Left ventricle myocardium inferior (tissue), 1 donor: ENCODE results near the gene ACVR1C. TPM values are rescaled to one million over a fixed set of nuclear protein-coding genes. Genes with fewer than 3 reads are reported as not detected.

Experiments
- DNase-seq: peaks from one replicate; pipeline ENCODE4 v3.0.0-alpha.2; 2020
- H3K27ac ChIP-seq: fragments of 200-600 bp; replicated peaks from 2 replicates; pipeline ENCODE4 v1.8.0; 2021
- H3K27me3 ChIP-seq: fragments of 200-600 bp; 2 replicates; pipeline ENCODE4 v1.8.0; 2021; ENCODE audit warnings: low read depth
- H3K36me3 ChIP-seq: fragments of 200-600 bp; 2 replicates; pipeline ENCODE4 v1.8.0; 2021
- H3K4me1 ChIP-seq: fragments of 200-600 bp; 2 replicates; pipeline ENCODE4 v1.8.0; 2021
- H3K4me3 ChIP-seq: fragments of 200-600 bp; 2 replicates; pipeline ENCODE4 v1.8.0; 2021; ENCODE audit warnings: mild to moderate bottlenecking, moderate library complexity
- H3K9me3 ChIP-seq: fragments of 200-600 bp; replicated peaks from 2 replicates; pipeline ENCODE4 v1.8.0; 2021
- CTCF ChIP-seq: fragments of 200-600 bp; IDR thresholded peaks from 2 replicates; pipeline ENCODE4 v1.8.0; 2021; ENCODE audit warnings: antibody characterized with exemption, mild to moderate bottlenecking, borderline replicate concordance
- intact Hi-C: fragments of 100-400 bp; cut with micrococcal nuclease; formaldehyde crosslinking; loops from one replicate; pipeline ENCODE4 v1.11.0; 2022
- total RNA-seq: library from RNA; stranded (reverse); fragmentation: NEBNext Ultra II Directional; extraction: Animal tissue kit (Norgen Biotek cat#: 25700); gene quantifications from one replicate; pipeline ENCODE4 v1.2.1, GENCODE V29; 2021
- donor health status: DM: no; HTN: yes; CAD: no; lungs with severe emphysema.

The ACVR1C gene
- total RNA-seq, 1 donor from 2014 or later, result 0.36 TPM

DNA sequence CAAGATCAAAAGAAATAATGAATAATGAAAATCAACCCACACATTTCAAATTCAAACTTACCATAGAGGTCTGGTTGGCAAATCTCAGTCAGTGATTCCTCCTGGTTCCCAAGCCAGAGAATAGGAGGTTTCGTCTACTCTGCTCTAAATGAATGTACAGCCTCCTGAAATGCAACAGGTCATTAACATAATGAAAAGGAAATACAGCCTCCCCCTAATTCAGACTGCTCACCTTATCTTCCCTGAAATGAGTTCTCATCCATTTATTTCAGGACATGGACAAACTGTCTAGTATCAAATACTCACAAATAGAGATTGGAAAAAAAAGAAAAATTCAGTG lies 141.4 kb downstream of the ACVR1C start:
- intact Hi-C loops, result no loop called here
- no peaks in the 10 kb centered on the region for H3K27me3 ChIP-seq
- no peak for DNase-seq
- H3K36me3 ChIP-seq, result no peaks in the 10 kb centered on the region
- no peaks in the 10 kb centered on the region for H3K9me3 ChIP-seq
- no peaks in the 10 kb centered on the region for H3K4me1 ChIP-seq
- no peak overlapping the region for H3K4me3 ChIP-seq
- no peak for TF ChIP-seq CTCF
- H3K27ac ChIP-seq, result no peak overlapping the region

DNA sequence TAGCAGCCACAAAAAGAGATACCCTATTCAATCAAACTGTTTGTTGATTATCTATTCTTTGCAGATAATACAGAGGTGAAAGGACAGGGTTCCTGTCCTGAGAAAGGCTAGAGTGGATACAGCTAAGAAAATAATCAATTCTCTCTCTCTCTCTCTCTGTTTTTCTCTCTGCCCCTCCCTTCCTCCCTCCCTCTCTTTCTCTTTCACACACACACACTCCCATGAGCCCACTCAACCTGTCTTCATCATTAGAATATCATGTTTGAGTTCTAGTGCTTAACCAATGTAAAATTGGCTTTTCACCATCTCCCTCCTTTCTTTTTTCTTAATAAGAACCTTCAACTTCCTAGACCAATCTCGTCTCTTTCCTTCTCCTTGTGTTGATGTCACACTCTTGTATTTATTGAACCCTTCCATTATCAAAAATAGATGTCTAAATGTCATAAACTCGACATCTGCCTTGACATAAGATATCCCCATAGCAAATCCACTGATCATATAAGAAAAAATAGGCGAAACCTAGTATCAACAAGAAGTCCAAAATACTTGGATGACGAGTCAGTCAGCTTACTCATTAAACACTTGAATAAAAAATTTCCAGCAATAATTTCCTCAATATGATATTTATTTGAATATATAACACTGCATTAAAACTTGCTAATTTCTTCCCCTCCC lies 141.9 kb downstream of the ACVR1C start:
- no peak overlapping the region for H3K4me3 ChIP-seq
- intact Hi-C loops, result no loop called here
- H3K9me3 ChIP-seq, result no peaks in the 10 kb centered on the region

DNA sequence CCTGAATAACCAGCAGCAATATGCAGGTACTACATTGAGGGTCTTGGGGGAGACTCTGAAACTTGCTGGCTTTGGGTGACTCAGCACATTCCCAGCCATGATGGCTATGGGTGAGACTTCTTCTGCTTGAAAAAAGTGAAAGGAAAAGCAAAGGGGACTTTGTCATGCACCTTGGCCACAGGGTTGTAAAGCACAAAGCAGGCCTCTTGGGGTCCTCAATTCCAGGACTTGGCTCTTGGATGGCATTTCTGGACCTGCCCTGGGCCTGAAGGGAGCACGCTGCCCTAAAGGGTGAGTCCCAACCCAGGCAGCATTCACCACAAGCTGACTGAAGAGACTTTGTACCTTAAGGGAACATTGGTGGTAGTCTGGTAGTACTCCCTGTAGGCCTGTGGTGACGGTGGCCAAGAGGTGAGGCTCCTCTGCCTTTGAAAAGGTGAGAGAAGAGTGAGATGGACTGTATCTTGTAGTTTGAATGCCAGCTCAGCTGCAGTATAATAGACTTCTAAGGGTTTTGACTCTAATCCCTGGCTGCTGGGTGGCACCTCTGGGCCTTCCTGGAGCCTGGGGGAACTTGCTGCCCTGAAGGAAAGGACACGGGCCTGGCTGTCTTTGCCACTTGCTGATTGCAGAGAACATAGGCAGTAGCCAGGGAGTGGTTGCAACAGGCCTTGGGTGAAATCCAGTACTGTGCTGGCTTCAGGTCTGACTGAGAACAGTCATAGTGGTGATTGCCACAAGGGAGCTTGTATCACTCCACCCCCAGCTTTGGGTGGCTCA lies 148.3 kb downstream of the ACVR1C start:
- H3K36me3 ChIP-seq, result no peaks in the 10 kb centered on the region

More for the DNA sequence above, 141.9 kb downstream of the ACVR1C start:
- no peaks in the 10 kb centered on the region for H3K27me3 ChIP-seq
- no peak for DNase-seq
- no peak for TF ChIP-seq CTCF
- H3K4me1 ChIP-seq, result no peaks in the 10 kb centered on the region
- no peaks in the 10 kb centered on the region for H3K36me3 ChIP-seq
- no peak overlapping the region for H3K27ac ChIP-seq

DNA sequence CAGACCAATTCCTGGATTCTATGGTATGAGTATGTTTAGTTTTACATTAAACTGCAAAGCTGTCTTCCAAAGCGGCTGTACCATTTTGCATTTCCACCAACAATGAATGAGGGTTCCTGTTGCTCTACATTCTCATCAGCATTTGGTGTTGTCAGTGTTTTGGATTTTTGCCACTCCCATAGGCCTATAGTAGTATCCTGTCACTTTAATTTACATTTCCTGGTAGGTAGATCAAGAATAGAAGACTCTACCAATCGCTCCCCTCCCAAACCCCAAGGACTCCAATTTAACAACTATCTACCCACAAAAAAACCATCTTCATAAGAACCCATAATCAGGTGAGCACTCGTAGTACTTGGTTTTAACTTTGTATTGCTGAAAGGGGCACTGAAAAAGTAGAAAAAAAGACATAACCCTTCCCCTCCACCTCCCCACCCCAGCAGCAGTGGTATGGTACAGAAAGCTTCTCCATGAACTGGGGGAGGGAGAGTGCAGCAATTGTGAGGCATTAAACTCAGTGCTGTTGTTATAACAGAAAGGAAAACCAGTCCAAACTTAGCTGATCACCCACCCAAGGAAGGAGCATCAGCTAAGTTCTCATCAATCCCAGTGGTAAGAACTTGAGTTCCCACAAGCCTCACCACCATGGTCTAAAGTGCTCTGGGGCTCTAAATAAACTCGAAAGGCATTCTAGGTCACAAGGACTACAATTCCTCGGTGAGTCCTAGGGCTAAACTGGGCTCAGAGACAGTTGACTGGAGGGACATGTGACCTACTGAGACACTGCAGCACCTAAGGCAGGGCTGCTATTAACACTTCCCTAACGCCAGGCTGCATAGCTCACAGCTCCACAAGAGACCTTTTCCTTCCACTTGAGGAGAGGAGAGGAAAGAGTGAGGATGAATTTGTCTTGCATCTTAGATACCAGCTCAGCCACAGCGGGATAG lies 149.3 kb downstream of the ACVR1C start:
- H3K36me3 ChIP-seq, result no peaks in the 10 kb centered on the region
- no peaks in the 10 kb centered on the region for H3K9me3 ChIP-seq
- no peak for DNase-seq
- intact Hi-C loops, result no loop called here
- no peaks in the 10 kb centered on the region for H3K27me3 ChIP-seq
- peak overlapping the region; percentile 85 for H3K27ac ChIP-seq
- peaks cover 20% of the 10 kb centered on the region for H3K4me1 ChIP-seq
- TF ChIP-seq CTCF, result no peak
- H3K4me3 ChIP-seq, result no peak overlapping the region

More for the DNA sequence above, 148.3 kb downstream of the ACVR1C start:
- no peaks in the 10 kb centered on the region for H3K9me3 ChIP-seq
- no peaks in the 10 kb centered on the region for H3K27me3 ChIP-seq
- DNase-seq, result peak; percentile 82
- intact Hi-C loops, result no loop called here
- H3K4me3 ChIP-seq, result no peak overlapping the region
- H3K4me1 ChIP-seq, result peaks cover 20% of the 10 kb centered on the region
- peak overlapping the region; percentile 85 for H3K27ac ChIP-seq
- TF ChIP-seq CTCF, result no peak

- no peak overlapping the region for H3K4me3 ChIP-seq
- no peaks in the 10 kb centered on the region for H3K36me3 ChIP-seq
- H3K27ac ChIP-seq, result no peak overlapping the region
- TF ChIP-seq CTCF, result no peak
- no peaks in the 10 kb centered on the region for H3K9me3 ChIP-seq
- no peaks in the 10 kb centered on the region for H3K27me3 ChIP-seq
- H3K4me1 ChIP-seq, result peaks cover 20% of the 10 kb centered on the region
- intact Hi-C loops, result no loop called here
- no peak for DNase-seq
Observed at GRCh38 chr2:157477919-157478318, 150.7 kb downstream of the ACVR1C start.
